ENCODE data around the gene FAM81B.

The FAM81B gene

DNA sequence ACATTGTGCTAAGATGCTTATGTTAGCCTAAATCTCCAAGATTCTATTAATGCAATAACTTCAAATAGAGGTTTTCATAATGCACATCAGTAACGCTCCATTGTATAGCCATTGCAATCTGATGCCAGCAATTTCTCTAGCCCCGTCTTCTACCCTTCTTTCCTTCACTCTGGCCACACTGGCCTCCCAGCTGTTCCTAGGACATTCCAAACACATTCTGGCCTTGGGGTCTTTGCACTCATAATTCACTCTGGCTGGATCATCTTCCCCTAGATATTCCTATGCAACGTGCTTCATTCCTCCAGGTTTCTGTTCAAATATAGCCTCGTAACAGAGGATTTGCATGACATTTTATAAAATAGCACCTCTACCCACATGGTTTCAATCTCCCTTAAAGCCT lies 23.3 kb downstream of the FAM81B start:
- H3K9me2 ChIP-seq (replicated peaks; ENCODE audit: insufficient read depth, low read length) = no peaks in the 10 kb centered on the region
- H3K27ac ChIP-seq (ENCODE audit: low read depth, low read length) = no peak overlapping the region
- H3K79me2 ChIP-seq (ENCODE audit: insufficient read depth, low read length) = no peaks in the 10 kb centered on the region
- TF ChIP-seq EZH2phosphoT487 (conservative IDR thresholded peaks at IDR 0.05; ENCODE audit: low read length) = no peak
- TF ChIP-seq, protein P1, sequence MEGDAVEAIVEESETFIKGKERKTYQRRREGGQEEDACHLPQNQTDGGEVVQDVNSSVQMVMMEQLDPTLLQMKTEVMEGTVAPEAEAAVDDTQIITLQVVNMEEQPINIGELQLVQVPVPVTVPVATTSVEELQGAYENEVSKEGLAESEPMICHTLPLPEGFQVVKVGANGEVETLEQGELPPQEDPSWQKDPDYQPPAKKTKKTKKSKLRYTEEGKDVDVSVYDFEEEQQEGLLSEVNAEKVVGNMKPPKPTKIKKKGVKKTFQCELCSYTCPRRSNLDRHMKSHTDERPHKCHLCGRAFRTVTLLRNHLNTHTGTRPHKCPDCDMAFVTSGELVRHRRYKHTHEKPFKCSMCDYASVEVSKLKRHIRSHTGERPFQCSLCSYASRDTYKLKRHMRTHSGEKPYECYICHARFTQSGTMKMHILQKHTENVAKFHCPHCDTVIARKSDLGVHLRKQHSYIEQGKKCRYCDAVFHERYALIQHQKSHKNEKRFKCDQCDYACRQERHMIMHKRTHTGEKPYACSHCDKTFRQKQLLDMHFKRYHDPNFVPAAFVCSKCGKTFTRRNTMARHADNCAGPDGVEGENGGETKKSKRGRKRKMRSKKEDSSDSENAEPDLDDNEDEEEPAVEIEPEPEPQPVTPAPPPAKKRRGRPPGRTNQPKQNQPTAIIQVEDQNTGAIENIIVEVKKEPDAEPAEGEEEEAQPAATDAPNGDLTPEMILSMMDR (IDR thresholded peaks at IDR 0.05; ENCODE audit: insufficient read depth, low read length, poor library complexity, severe bottlenecking) = no peak
- no peak overlapping the region for H2AFZ ChIP-seq (ENCODE audit: low read depth, low read length, severe bottlenecking)
- no peaks in the 10 kb centered on the region for H3K36me3 ChIP-seq (ENCODE audit: low read length)
- no peaks in the 10 kb centered on the region; the same call in 1 of the 2 replicates for H4K20me1 ChIP-seq (ENCODE audit: low read depth, low read length)
- no peak overlapping the region for H3K4me3 ChIP-seq (ENCODE audit: insufficient read depth, low read length, poor library complexity, severe bottlenecking)
- H3K9me3 ChIP-seq (ENCODE audit: insufficient read depth, low read length) = no peaks in the 10 kb centered on the region
- H3F3A ChIP-seq (ENCODE audit: insufficient read depth) = no peaks in the 10 kb centered on the region
- no peaks in the 10 kb centered on the region for H3K27me3 ChIP-seq (ENCODE audit: low read length)
- H3K9ac ChIP-seq (ENCODE audit: low read length) = no peak overlapping the region
- no peak overlapping the region for H3K4me2 ChIP-seq (ENCODE audit: low read depth, low read length, poor library complexity, severe bottlenecking)

DNA sequence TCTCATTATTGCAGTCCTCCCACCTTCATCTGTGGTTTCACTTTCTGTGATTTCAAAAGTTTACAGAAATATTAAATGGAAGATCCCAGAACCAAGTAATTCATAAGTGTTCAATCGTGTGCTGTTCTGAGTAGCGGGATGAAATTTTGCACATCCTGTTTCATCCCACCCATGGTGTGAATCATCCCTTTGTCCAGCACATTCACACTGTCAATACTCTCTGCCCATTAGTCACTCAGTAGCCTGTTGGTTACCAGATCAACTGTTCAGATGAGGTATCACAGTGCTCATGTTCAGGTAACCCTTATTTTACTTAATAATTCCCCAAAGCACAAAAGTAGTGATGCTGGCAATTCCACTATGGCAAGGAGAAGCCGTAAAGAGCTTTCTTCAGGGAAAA lies 26.8 kb downstream of the FAM81B start:
- H2AFZ ChIP-seq (ENCODE audit: low read depth, low read length, severe bottlenecking) = no peak overlapping the region
- TF ChIP-seq EZH2phosphoT487 (conservative IDR thresholded peaks at IDR 0.05; ENCODE audit: low read length) = no peak
- TF ChIP-seq, protein P1 (IDR thresholded peaks at IDR 0.05; ENCODE audit: insufficient read depth, low read length, poor library complexity, severe bottlenecking) = no peak

DNA sequence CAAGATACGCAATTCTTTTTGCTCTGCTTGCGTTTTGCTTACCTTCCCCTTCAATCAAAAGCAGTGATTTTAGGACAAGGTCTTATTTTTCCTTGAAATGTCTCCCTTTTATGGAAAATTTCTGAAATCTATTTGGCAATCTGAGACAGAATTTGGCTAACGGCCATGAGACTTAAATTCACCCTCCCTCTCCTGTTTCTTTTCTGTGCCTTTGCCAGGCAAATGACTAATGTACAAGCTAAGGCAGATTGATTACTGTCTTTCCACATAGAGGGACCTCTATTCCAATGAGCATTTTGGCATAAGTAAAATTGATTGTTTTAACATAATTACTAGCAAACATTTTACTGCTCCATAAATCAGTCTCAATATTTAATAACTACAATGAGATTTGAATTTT lies 31.7 kb downstream of the FAM81B start:
- TF ChIP-seq EZH2phosphoT487 (conservative IDR thresholded peaks at IDR 0.05; ENCODE audit: low read length) = no peak
- TF ChIP-seq, protein P1 (IDR thresholded peaks at IDR 0.05; ENCODE audit: insufficient read depth, low read length, poor library complexity, severe bottlenecking) = no peak
- Histone ChIP-seq H4K20me1 (ENCODE audit: low read depth, low read length) (no peaks in the 10 kb centered on the region), H3K36me3 (ENCODE audit: low read length) (no peaks in the 10 kb centered on the region), H3K4me3 (ENCODE audit: insufficient read depth, low read length, poor library complexity, severe bottlenecking) (no peak overlapping the region), H3K9me3 (ENCODE audit: insufficient read depth, low read length) (no peaks in the 10 kb centered on the region), H3K4me2 (ENCODE audit: low read depth, low read length, poor library complexity, severe bottlenecking) (no peak overlapping the region), H3F3A (ENCODE audit: insufficient read depth) (no peaks in the 10 kb centered on the region), H3K27me3 (ENCODE audit: low read length) (no peaks in the 10 kb centered on the region), H3K9me2 (replicated peaks; ENCODE audit: insufficient read depth, low read length) (no peaks in the 10 kb centered on the region), H3K79me2 (ENCODE audit: insufficient read depth, low read length) (no peaks in the 10 kb centered on the region), H2AFZ (ENCODE audit: low read depth, low read length, severe bottlenecking) (no peak overlapping the region), H3K9ac (ENCODE audit: low read length) (no peak overlapping the region), H3K27ac (ENCODE audit: low read depth, low read length) (no peak overlapping the region)

More for the DNA sequence above, 26.8 kb downstream of the FAM81B start:
- Histone ChIP-seq H3K9me2 (replicated peaks; ENCODE audit: insufficient read depth, low read length) (no peaks in the 10 kb centered on the region), H3K36me3 (ENCODE audit: low read length) (no peaks in the 10 kb centered on the region), H3K4me3 (ENCODE audit: insufficient read depth, low read length, poor library complexity, severe bottlenecking) (no peak overlapping the region), H3K9me3 (ENCODE audit: insufficient read depth, low read length) (no peaks in the 10 kb centered on the region), H3K79me2 (ENCODE audit: insufficient read depth, low read length) (no peaks in the 10 kb centered on the region), H4K20me1 (ENCODE audit: low read depth, low read length) (no peaks in the 10 kb centered on the region; the same call in 1 of the 2 replicates), H3K27me3 (ENCODE audit: low read length) (no peaks in the 10 kb centered on the region), H3K9ac (ENCODE audit: low read length) (no peak overlapping the region), H3K27ac (ENCODE audit: low read depth, low read length) (no peak overlapping the region), H3F3A (ENCODE audit: insufficient read depth) (no peaks in the 10 kb centered on the region), H3K4me2 (ENCODE audit: low read depth, low read length, poor library complexity, severe bottlenecking) (no peak overlapping the region)
